HEK293T (cell line): ENCODE results near the gene SFXN4.
"Not testable (repeated sequence)": the region's sequence is repeated elsewhere in the genome, so short reads cannot be mapped to it uniquely, and the experiment has no call there.

Experiments
- CTCF ChIA-PET: fragments of 350-600 bp; formaldehyde crosslinking; extraction: SDS; loops from one replicate; lab custom pipeline; 2021; ENCODE audit warnings: antibody characterized with exemption, inconsistent platforms; lab: Yijun Ruan, JAX
- POLR2A ChIA-PET: fragments of 350-600 bp; formaldehyde crosslinking; extraction: SDS; loops from one replicate; lab custom pipeline; 2020; ENCODE audit warnings: antibody characterized with exemption, inconsistent platforms; lab: Yijun Ruan, JAX
- DNase-seq: peaks from one replicate; pipeline ENCODE4 v3.0.0; 2012; ENCODE audit warnings: mixed read lengths; ENCODE audit errors: extremely low spot score
- ARNT ChIP-seq: fragments of 450-650 bp; IDR thresholded peaks from 2 replicates; pipeline ENCODE4 v1.6.1; 2017; ENCODE audit warnings: mild to moderate bottlenecking
- BHLHE40 ChIP-seq: fragments of 450-650 bp; IDR thresholded peaks from 2 replicates; pipeline ENCODE4 v1.6.1; 2016; ENCODE audit warnings: mild to moderate bottlenecking, moderate library complexity, borderline replicate concordance
- CTBP1 ChIP-seq: fragments of 450-650 bp; IDR thresholded peaks from 2 replicates; pipeline ENCODE4 v1.6.1; 2016; ENCODE audit warnings: borderline replicate concordance
- ELF4 ChIP-seq: fragments of 450-650 bp; IDR thresholded peaks from 2 replicates; pipeline ENCODE4 v1.6.1; 2017; ENCODE audit warnings: antibody characterized with exemption
- FOXA1 ChIP-seq: fragments of 450-650 bp; IDR thresholded peaks from 2 replicates; pipeline ENCODE4 v1.6.1; 2016; ENCODE audit warnings: mild to moderate bottlenecking
- FOXK2 ChIP-seq: fragments of 450-650 bp; IDR thresholded peaks from 2 replicates; pipeline ENCODE4 v1.6.1; 2016; ENCODE audit warnings: mild to moderate bottlenecking
- L3MBTL2 ChIP-seq: fragments of 450-650 bp; conservative IDR thresholded peaks from 2 replicates; pipeline ENCODE4 v1.6.1; 2016; ENCODE audit warnings: mild to moderate bottlenecking
- LEF1 ChIP-seq: fragments of 450-650 bp; IDR thresholded peaks from 2 replicates; pipeline ENCODE4 v1.6.1; 2017; ENCODE audit warnings: mild to moderate bottlenecking, borderline replicate concordance
- NFRKB ChIP-seq: fragments of 450-650 bp; IDR thresholded peaks from 2 replicates; pipeline ENCODE4 v1.6.1; 2016; ENCODE audit warnings: mild to moderate bottlenecking, moderate library complexity
- SP1 ChIP-seq: fragments of 450-650 bp; IDR thresholded peaks from 2 replicates; pipeline ENCODE4 v1.6.1; 2017
- SUZ12 ChIP-seq: fragments of 450-650 bp; IDR thresholded peaks from 2 replicates; pipeline ENCODE4 v1.6.1; 2016; ENCODE audit warnings: mild to moderate bottlenecking
- ZNF384 ChIP-seq: fragments of 450-650 bp; IDR thresholded peaks from 2 replicates; pipeline ENCODE4 v1.6.1; 2016
- TF ChIP-seq, protein P1 (sequence below): fragments of 450-650 bp; IDR thresholded peaks from 2 replicates; pipeline ENCODE4 v1.6.1; 2016

The SFXN4 gene

DNA sequence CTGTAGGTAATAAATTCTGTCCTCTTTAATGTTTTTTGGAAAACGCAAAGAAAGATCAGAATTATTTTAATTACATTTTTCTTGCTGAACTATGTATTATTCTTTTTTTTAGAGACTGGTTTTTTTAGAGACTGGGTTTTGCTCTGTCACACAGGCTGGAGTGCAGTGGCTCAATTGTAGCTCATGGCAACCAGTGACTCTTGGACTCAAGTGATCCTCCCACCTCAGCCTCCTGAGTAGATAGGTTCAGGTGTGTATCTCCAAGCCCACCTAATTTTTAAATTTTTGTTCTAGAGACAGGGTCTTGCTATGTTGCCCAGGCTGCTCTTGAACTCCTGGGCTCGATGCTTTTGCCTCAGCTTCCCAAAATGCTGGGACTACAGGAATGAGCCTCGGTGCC is 66.9 kb downstream of the SFXN4 start:
- TF ChIP-seq CTBP1 (no peak), BHLHE40 (no peak), FOXA1 (no peak), SUZ12 (no peak), L3MBTL2 (no peak), ELF4 (no peak)
- no peak for DNase-seq
- ChIA-PET POLR2A (no interaction called here), CTCF (no interaction called here)

DNA sequence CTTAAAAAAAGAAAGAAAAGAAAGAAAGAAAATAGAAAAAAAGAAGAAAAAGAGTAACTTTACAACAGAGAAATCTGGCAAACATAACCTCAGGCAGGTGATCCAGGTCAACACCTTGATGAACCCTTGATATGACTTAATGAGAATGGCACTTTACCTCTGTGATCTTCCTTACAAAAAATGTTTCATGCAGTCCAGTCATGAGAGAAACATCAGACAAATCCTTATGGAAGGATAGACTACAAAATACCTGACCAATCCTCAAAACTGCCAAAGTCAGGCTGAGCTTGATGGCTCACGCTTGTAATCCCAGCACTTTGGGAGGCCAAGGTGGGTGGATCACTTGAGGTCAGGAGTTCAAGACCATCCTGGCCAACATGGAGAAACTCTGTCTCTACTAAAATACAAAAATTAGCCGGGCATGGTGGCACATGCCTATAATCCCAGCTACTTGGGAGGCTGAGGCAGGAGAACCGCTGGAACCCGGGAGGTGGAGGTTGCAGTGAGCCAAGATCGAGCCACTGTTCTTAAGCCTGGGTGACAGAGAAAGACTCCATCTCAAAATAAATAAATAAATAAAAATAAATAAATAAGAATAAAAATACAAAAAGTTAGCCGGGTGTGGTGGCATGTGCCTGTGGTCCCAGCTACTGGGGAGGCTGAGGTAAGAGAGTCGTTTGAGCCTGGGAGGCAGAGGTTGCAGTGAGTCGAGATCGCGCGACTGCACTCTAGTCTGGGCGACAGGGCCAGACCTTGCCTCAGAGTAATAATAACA is 68.7 kb downstream of the SFXN4 start:
- CTCF ChIA-PET = not testable (repeated sequence)
- POLR2A ChIA-PET = interaction anchor here (1.3 to 1.9 kb wide), 2 partner anchors 8 to 14 kb away, joined by 4 to 9 read pairs; partner anchors contain the start of gene DENND10

DNA sequence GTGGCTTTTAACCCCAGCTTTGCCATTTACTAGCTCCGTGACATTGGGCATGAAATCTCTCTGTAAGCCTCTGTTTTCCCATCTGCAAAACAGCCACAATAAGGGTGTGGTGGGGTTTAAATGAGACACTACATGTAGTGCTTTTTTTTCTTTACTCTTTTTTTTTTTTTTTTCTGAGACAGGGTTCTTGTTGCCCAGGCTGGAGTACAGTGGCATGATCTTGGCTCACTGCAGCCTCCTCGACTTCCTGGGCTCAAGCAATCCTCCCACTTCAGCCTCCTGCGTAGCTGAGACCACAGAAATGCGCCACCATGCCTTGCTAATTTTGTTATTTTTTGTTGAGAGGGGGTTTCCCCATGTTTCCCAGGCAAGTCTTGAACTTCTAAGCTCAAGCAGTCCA is 69.9 kb downstream of the SFXN4 start:
- CTCF ChIA-PET = no interaction called here
- POLR2A ChIA-PET = interaction anchor here (1.3 to 1.9 kb wide), 2 partner anchors 9 to 13 kb away, joined by 4 to 9 read pairs; partner anchors contain the start of gene DENND10
- TF ChIP-seq FOXA1 = no peak
- no peak for TF ChIP-seq LEF1
- TF ChIP-seq BHLHE40 = no peak
- TF ChIP-seq ZNF384 = no peak
- no peak for TF ChIP-seq NFRKB
- TF ChIP-seq SP1 = no peak
- TF ChIP-seq, protein P1, sequence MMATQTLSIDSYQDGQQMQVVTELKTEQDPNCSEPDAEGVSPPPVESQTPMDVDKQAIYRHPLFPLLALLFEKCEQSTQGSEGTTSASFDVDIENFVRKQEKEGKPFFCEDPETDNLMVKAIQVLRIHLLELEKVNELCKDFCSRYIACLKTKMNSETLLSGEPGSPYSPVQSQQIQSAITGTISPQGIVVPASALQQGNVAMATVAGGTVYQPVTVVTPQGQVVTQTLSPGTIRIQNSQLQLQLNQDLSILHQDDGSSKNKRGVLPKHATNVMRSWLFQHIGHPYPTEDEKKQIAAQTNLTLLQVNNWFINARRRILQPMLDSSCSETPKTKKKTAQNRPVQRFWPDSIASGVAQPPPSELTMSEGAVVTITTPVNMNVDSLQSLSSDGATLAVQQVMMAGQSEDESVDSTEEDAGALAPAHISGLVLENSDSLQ = no peak
- no peak for TF ChIP-seq FOXK2
- no peak for DNase-seq

More for the DNA sequence above, 68.7 kb downstream of the SFXN4 start:
- DNase-seq = not testable (repeated sequence)

DNA sequence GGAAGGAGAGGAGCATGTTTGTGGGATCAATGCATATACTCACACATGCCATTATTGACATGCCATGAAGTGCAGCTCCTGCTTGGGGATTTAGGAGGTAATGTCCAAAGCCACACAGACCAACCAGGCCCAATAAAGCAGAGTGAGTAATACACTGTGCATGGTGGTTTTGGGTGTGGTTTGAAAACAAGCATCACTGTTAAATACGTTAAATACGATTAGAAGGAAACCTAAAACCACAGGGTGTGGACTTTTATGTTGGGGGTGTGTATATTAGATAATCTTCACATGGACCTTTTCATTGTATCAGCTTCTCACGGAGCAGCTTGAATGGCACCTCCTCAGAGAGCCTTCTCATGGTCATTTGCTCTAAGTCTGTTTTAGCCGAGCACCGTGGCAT is 74.5 kb downstream of the SFXN4 start:
- DNase-seq = no peak
- TF ChIP-seq L3MBTL2 (no peak), ARNT (no peak), ELF4 (no peak), BHLHE40 (no peak)
- TF ChIP-seq, protein P1 = no peak
- ChIA-PET POLR2A (interaction anchor here (0.9 to 1.9 kb wide), 3 partner anchors 10 to 13 kb away, joined by 3 to 5 read pairs (median 5); partner anchors contain the start of genes DENND10 and EIF3A), CTCF (no interaction called here)
